Stimulated activated CD4-positive, alpha-beta T cell treated with anti-CD3 and anti-CD28 coated beads, Interleukin-2, amount 100 ng/mL, for 4 hours (primary cell): Measurements from ENCODE around the gene GABRD.
"Not testable (repeated sequence)": the region's sequence is repeated elsewhere in the genome, so short reads cannot be mapped to it uniquely, and the experiment has no call there.

Source experiments
- DNase-seq: peaks from one replicate; pipeline ENCODE4 v3.0.0-alpha.2; 2020; ENCODE audit warnings: low read depth

Gene GABRD, protein sequence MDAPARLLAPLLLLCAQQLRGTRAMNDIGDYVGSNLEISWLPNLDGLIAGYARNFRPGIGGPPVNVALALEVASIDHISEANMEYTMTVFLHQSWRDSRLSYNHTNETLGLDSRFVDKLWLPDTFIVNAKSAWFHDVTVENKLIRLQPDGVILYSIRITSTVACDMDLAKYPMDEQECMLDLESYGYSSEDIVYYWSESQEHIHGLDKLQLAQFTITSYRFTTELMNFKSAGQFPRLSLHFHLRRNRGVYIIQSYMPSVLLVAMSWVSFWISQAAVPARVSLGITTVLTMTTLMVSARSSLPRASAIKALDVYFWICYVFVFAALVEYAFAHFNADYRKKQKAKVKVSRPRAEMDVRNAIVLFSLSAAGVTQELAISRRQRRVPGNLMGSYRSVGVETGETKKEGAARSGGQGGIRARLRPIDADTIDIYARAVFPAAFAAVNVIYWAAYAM

DNA sequence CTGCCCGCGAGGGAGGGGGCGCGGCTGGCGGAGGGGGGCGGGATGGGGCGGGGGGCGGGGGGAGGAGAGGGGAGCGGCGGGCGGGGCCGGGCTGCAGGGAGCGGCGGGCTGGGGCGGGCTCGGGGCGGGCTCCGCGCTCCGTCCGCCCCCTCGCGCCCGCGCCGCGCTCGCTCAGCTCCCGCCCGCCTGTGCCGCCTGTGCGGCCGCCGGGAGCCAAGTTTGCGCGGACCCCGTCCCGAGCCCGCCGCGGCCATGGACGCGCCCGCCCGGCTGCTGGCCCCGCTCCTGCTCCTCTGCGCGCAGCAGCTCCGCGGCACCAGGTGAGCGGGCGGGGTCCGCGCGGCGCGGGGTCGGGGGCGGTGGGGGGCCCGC lies at the start of gene GABRD:
TSS of gene GABRD (plus strand) at position 174 of the 372 bp plus-strand sequence. CDS start at position 253, 79 bp downstream.
- DNase-seq, result no peak

DNA sequence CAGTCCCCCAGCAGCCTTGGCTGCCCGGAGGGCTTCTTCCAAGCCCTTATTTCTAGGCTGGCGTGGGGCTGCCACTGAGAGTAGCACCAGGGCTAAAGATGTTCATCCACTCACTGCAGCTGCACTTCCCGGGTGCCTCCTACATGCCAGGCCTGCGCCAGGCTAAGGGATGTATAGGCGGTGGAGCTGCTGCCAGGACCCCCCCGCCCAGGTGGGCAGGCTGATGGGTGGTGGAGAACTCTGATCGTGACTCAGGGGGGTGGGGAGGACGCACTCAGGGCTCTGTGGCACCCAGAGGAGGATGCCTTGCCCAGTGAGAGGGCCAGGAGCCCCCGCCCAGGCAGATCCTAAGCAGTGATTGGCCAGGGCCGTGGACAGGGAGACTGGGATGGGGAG lies 49.6 kb upstream of the GABRD start:
- no peak for DNase-seq

DNA sequence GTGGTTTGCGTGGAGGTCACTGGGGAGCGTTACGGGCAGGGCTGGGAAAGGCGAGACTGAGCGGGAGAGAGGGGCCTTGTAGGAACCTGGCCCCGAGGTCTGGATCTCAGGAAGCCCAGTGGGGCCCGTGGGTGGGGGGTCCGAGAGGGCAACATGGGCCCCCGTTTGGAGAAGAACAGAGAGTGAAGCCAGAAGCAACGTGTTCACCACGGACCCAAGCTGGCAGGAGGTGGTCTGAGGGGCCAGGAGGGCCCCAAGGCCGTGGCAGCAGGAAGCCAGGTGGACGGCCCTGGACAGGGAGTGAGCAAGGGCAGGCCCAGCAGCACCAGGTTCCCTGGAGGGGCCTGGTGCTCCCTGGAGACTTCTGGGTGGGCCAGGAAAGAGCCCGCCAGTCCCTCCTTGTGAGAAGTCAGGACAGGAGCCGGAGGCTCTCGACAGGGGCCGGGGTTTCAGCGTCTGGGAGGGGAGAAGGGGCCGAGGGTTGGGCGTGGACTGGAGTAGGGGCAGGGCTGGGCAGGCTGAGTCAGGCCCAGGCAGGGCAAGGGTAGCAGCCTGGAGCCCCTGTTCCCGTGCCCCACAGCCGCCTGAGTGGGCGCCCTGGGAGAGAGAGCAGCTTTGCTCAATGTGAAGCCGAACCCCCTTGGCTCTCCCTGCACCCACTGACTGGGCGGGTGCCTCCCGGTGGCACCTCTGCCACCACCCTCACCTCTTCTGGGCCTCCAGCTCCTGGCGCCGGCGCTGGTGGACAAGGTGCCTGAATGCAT lies 49.0 kb upstream of the GABRD start:
- no peak for DNase-seq

DNA sequence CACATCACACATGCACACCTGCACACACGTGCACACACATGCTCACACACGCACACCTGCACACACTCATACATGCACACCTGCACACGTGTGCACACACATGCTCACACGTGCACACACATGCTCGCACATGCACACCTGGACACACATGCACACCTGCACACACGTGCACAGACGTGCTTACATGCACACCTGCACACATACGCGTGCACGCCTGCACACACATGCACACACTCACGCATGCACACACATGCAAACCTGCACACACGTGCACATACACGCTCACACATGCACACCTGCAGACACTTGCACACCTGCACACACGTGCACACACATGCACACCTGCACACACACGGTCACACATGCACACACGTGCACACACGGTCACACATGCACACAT lies 48.1 kb upstream of the GABRD start:
- DNase-seq, result no peak

DNA sequence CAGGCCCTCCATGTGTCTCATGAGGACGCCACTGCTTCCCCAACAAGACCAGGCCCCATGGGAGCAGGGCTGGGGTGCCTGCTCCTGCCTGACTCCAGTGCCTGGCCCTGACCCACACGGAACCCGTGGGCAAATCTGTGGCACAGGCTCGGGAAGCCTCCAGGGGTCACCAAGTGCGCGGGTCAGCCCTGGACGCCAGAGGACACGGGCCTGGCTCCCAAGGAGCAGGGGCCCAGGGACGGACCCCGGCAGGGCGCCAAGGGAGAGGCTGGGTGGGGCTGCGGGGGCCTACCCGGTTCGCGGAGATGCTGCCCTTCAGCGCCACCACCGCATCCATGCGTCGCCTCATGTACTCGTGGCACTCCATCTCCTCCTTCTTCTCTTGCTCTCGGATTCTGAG lies 47.5 kb upstream of the GABRD start:
- no peak for DNase-seq

DNA sequence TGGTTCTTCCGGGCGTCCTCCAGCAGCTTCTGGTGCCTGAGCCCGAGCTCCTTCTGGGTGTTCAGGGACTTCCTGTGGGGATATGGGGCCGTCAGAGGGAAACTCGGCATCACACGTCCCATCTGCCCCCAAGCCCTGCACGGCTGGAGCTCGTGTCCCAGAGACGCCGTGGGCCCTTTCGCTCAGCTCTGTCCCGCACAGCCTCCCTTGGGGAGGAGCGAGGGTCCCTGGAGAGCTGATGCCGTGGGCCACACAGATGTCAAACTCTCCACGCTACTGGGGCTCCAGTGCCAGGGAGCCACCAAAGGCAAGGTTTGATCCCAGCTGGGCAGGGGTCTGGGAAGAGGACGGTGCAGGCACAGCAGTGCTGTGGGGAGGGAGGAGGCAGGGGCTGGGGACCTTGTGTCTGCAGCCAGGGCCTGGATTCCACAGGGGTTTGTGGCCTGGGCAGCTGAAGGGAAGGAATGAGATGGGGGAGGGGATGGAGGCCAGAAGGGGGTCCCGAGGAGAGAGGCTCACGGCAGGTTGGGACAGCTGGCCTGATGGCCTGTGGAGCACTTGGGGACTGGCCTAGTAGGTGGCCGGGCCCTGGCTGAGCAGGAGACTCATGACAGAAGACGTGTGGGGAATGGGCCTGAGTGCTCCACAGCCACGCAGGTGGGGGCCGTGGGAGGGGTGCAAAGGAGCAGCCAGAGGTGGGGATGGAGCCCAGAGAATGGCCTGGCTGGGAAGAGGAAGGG lies 46.0 kb upstream of the GABRD start:
- no peak for DNase-seq

DNA sequence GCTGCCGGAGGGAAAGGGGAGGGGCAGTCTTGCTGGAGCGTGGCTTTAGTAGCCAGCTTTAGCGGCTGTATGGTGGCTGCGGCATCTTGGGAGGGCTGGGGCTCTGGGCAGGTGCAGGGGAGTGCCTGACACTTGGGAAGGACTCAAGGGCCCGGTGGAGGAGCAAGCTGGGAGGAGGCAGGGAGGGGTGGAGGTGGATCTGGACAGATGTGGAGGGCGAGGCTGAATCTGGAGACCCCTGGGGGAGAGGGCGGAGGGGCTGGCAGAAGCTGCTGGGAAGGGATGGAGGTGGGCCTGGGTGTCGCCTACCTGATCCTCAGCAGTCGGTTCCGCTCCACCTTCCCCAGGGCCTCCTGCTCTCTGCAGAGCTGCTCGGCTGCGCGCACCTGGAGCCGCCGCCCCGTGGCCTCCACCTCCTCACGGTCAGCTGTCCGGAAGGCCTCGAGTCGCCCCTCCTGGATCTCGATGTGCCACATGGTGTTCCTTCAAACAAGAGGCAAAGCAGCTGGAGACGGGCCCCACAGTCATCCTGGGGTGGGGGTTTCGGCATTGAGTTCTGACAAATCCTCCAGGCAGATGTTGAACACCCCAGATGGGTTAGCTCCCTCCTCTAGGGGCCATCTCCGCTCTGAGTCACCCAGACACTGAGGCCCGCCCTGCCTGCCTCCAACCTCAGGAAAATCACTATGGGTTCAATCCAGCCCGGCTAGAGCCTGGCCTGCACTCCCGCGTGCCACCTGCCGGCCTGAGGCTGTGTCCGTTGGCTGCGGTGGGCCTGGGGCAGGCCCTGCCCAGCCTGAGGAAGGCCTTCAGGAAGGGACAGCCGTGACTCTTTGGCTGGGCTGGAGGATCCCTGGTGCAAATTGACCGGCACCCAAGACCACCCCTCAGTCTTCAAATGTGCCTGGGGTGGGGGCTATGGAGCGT lies 45.2 kb upstream of the GABRD start:
- DNase-seq, result no peak

DNA sequence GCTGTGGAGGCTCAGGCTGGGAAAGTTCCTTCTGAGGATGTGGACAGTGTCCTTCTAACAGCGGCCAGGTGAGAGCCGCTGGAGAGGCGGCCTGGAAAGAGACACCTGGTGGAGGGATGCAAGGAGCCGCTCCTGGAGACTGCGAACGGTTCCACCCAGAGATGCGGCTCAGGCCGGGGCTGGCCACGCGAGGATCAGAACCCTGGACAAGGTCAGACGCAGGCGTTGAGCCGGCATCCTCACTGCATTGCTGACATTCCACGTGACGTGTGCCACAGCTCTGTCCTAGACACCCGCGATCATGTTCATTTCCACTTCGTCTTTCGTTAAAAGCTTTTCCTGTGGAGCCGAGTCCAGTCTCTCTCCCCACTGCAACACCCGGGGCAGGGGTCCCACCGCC lies 44.3 kb upstream of the GABRD start:
- no peak for DNase-seq

DNA sequence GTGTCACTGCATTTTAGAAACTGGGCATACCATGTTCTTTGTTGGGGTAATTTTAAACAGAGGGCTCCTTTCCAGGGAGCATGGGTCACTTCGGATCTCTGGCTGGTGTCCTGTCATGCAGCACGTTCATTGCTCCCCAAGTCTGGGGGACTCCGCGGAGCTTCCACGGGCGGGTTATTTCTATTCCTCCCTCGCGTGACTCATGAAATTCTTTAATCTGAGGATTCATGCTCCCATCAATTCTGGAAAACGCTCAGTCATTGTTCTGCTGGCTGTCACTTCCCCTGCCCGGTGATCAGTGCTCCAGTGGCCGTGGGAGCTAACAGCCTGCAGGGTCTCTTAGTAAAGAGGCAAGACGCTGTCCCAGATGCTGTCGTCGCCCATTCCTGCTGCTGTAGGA lies 43.6 kb upstream of the GABRD start:
- no peak for DNase-seq

DNA sequence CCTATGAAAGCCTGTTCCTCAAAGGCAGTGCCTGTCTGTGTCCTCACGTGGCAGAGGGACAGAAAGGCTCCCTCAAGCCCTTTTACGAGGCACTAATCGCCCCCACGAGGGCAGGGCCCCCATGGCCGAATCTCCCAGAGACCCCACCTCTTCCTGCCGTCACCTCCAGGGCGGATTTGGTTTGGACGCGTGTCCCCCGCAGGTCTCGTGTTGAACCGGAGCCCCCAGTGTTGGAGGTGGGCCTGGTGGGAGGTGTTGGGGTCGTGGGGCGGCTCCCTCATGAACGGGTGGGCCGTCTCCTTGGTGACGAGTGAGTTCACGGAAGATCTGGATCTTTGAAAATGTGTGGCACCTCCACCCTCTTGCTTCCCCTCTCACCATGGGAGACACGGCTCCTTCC lies 43.1 kb upstream of the GABRD start:
- no peak for DNase-seq

DNA sequence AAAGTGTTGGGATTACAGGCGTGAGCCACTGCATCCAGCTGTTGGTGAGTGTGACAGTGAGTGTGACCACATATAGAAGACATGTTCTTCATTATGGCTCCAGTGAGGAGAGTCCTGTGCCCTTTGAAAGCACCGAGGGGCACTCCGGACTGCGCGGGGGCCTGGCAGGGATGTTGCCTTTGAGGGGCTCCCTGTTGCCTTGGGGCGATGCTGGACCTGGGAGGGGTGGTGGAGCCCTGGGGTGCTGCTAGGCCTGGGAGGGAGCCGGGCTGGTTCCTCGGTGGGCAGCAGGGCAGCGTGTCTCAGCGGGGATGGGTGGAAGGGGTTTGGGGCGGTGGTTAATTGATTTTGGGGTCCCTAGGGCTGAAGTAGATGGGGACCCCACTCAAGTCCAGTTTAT lies 41.0 kb upstream of the GABRD start:
- DNase-seq, result no peak

DNA sequence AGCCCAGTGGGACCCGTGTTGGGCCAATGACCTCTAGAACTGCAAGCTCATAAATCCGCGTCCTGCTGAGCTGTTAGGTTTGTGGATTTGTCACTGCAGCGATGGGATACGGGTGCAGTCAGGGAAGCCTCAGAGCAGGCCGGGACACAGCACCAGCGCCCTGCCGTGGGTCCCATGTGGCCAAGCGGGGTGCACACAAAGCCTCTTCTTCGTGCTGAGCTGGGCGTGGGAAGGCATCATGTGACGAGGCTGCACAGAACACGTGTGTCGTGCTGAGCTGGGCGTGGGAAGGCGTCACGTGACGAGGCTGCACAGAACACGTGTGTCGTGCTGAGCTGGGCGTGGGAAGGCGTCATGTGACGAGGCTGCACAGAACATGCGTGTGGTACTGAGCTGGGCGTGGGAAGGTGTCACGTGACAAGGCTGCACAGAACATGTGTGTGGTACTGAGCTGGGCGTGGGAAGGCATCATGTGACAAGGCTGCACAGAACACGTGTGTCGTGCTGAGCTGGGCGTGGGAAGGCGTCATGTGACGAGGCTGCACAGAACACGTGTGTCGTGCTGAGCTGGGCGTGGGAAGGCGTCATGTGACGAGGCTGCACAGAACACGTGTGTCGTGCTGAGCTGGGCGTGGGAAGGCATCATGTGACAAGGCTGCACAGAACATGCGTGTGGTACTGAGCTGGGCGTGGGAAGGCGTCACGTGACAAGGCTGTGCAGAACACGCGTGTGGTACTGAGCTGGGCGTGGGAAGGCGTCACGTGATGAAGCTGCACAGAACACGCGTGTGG lies 40.3 kb upstream of the GABRD start:
- DNase-seq, result not testable (repeated sequence)

DNA sequence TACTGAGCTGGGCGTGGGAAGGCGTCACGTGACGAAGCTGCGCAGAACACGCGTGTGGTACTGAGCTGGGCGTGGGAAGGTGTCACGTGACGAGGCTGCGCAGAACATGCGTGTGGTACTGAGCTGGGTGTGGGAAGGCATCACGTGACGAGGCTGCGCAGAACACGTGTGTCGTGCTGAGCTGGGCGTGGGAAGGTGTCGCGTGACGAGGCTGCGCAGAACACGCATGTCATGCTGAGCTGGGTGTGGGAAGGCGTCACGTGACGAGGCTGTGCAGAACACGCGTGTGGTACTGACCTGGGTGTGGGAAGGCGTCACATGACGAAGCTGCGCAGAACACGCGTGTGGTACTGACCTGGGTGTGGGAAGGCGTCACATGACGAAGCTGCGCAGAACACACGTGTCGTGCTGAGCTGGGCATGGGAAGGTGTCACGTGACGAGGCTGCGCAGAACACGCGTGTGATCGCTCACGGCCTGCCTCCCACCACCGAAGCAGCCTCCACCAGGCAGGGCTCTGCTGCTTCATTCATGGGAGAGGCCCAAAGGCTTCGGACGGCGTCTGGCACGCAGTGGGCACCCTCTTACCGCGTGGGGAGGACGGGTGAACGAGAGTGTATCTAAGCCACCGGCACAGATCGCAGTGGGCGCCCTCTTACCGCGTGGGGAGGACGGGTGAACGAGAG lies 39.5 kb upstream of the GABRD start:
- DNase-seq, result no peak

DNA sequence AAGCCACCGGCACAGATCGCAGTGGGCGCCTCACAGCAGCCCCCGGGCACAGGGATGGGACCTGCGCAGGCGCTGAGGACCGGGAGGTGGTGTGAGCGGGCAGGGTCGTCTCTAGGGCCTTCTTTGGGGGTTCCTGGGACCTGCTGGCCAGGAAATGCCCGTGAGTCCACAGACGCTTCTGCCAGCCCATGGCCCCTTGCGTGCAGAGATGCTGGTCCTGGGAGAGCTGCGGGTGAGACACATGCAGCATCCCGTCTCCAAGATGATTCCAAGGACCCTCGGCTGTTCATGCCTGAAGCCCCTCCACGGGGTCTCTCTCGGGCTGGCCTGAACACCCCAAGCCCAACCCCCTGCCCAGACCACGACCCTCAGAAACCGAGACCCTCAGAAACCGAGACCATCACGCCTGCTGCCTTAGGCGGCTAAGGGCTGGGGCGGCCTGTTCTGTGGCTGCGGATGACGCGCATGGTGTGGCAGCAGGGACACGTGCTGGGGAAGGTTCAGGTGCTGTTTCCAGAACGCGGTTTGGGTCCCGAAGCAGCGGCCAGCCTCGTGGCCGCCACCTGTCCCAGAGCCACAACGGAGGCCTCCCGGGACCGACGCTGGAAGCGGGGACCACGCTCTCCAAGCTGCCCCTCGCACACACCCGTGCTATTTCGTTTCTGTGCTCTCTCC lies 38.5 kb upstream of the GABRD start:
- no peak for DNase-seq

DNA sequence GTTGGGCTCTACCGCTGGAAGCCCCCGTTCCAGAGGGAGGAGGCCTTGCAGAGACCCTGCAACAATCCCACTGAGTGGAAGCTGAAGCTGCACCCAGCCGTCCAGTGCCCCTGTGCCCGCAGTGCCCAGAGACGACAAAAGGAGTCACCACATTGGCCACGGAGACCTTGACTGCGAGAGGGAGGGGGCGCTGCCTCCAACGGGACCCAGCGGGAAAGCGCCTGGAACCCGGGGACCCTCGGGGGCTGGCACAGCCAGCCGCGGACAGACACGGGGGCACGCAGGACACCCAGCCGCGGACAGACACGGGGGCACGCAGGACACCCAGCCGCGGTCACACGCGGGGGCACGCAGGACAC lies 38.0 kb upstream of the GABRD start:
- DNase-seq, result no peak

DNA sequence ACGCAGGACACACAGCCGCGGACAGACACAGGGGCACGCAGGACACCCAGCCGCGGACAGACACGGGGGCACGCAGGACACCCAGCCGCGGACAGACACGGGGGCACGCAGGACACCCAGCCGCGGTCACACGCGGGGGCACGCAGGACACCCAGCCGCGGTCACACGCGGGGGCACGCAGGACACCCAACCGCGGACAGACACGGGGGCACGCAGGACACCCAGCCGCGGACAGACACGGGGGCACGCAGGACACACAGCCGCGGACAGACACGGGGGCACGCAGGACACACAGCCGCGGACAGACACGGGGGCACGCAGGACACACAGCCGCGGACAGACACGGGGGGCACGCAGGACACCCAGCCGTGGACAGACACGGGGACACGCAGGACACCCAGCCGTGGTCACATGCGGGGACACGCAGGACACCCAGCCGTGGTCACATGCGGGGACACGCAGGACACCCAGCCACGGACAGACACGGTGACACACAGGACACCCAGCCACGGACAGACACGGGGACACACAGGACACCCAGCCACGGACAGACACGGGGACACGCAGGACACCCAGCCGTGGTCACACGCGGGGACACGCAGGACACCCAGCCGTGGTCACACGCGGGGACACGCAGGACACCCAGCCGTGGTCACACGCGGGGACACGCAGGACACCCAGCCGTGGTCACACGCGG lies 37.4 kb upstream of the GABRD start:
- DNase-seq, result not testable (repeated sequence)

DNA sequence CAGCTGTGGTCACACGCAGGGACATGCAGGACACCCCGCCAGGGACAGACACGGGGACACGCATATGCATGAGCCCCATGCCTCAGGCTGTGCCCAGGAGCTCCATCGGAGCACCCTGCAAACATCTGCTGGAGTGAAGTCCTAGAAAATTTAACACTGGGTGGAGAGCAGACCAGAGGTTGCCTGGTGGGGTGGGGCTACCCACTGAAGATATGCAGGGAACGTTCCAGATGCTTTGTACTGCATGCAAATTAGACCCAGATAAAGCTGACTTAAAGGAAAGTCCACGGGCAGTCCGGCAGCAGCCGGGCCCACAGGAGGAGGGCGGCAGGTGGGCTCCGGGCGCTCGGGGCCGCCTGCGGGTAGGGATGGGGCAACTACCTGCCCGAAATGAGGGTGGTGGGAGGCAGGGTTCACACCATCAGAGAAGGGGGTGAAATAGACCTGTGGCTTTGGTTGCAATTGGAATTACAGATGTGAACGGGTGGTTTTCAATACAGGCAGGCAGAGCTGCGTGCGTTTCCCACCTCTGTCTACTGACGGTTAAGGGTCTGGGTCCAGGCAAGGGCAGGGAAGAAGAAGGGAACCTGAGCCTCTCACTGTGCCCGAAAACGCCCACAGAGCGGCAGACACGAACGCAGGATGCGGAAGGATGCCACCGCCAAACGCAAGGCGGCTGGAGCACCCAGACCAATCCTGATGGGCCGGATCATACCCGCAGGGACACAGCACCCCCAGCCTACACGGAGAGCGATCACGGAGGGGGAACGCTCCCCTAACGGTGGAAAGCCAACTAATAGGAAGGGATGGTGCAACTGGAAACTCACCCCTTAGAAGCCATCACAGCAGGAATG lies 36.5 kb upstream of the GABRD start:
- no peak for DNase-seq

DNA sequence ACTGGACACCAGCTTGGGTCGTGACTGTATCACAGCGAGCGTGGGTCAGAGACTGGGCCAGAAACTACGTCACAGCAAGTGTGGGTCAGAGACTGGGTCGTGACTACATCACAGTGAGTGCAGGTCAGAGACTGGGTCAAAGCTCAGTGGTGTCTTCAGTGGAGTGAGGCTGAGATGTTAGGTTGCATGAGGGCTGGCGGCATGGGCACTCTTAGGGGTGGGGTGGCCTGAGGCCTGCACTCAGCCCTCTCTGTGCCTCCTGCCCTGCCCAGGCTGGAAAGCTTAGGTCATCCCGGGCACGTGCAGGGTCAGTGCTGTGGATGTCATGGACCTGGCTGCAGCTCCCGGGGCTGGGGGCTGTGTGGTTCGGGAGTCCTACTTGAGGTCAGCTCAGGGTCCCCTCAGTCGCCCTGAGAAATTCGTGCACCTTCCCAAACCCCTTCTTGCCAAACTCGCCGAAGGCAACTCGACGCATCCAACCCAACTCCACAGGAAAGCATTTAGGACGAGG lies 34.5 kb upstream of the GABRD start:
- DNase-seq, result no peak
